ENCODE results near the gene PNKP. TPM values are rescaled to one million over a fixed set of nuclear protein-coding genes. Genes with fewer than 3 reads are reported as not detected.

The PNKP gene
- total RNA-seq, 1 donor from 2014 or later, result 144 TPM

DNA sequence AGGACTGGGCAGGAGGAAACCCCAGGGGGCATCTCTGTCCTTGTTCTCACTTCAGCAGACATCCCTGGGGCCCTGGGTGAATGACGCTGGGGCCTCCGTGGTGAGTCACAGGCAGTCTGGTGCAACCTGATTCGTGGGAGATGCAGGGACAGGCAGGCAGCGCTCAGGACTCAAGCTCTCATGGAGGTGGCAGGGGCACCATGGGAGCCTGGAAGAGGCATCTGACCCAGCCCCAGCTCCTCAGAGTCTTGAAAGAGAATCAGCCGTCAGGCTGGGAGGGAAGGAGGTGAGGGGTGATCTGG, 30.4 kb downstream of the PNKP start:
- Mint-ChIP-seq H3K4me1 (ENCODE audit: low read depth) (no peaks in the 10 kb centered on the region), H3K36me3 (ENCODE audit: insufficient read depth) (peaks cover 44% of the 10 kb centered on the region), H3K9me3 (ENCODE audit: low read depth) (no peaks in the 10 kb centered on the region), H3K27me3 (no peaks in the 10 kb centered on the region), H3K4me3 (ENCODE audit: low read depth) (no peak overlapping the region), H3K27ac (no peak overlapping the region)
- DNase-seq (ENCODE audit: low spot score, unreplicated experiment), result no peak
- TF ChIP-seq, protein P1, sequence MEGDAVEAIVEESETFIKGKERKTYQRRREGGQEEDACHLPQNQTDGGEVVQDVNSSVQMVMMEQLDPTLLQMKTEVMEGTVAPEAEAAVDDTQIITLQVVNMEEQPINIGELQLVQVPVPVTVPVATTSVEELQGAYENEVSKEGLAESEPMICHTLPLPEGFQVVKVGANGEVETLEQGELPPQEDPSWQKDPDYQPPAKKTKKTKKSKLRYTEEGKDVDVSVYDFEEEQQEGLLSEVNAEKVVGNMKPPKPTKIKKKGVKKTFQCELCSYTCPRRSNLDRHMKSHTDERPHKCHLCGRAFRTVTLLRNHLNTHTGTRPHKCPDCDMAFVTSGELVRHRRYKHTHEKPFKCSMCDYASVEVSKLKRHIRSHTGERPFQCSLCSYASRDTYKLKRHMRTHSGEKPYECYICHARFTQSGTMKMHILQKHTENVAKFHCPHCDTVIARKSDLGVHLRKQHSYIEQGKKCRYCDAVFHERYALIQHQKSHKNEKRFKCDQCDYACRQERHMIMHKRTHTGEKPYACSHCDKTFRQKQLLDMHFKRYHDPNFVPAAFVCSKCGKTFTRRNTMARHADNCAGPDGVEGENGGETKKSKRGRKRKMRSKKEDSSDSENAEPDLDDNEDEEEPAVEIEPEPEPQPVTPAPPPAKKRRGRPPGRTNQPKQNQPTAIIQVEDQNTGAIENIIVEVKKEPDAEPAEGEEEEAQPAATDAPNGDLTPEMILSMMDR (IDR thresholded peaks at IDR 0.05; ENCODE audit: unreplicated experiment), result no peak

DNA sequence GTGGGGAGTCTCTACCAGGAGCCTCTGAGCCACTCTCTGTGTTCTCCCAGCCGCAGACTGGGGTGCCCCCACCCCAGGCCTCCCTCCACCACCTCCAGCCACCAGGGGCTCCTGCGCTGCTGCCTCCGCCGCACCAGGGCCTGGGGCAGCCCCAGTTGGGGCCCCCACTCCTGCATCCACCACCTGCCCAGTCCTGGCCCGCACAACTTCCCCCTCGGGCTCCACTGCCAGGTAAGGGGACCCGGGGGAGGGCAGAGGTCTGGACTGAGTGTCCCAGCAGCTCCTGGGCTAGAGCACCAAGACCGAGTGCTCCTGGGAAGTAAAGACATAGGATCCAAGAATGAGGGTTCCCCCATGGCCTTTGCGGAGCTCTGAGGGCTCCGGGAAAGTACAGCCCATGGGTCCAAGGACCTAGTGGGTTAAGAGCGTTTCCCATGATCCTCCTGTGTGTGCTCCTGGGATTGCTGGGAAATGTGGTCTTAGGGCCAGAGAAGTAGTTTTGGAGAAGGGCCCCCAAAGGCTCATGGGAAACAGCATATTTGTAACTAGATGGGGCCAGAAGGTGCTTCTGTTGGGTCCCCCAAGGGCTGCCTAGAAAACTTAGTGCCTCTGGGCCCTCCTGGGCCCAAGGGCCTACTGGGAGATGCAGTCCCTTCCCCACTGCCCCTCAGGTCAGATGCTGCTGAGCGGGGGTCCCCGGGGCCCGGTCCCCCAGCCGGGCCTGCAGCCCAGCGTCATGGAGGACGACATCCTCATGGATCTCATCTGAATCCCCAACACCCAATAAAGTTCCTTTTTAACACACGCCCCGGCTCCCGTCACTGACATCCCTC, 31.0 kb downstream of the PNKP start:
- Mint-ChIP-seq H3K9me3 (ENCODE audit: low read depth) (no peaks in the 10 kb centered on the region), H3K27ac (no peak overlapping the region), H3K36me3 (ENCODE audit: insufficient read depth) (peaks cover 44% of the 10 kb centered on the region), H3K27me3 (no peaks in the 10 kb centered on the region), H3K4me3 (ENCODE audit: low read depth) (no peak overlapping the region), H3K4me1 (ENCODE audit: low read depth) (no peaks in the 10 kb centered on the region)
- no peak for DNase-seq (ENCODE audit: low spot score, unreplicated experiment)
- TF ChIP-seq, protein P1 (IDR thresholded peaks at IDR 0.05; ENCODE audit: unreplicated experiment), result no peak

DNA sequence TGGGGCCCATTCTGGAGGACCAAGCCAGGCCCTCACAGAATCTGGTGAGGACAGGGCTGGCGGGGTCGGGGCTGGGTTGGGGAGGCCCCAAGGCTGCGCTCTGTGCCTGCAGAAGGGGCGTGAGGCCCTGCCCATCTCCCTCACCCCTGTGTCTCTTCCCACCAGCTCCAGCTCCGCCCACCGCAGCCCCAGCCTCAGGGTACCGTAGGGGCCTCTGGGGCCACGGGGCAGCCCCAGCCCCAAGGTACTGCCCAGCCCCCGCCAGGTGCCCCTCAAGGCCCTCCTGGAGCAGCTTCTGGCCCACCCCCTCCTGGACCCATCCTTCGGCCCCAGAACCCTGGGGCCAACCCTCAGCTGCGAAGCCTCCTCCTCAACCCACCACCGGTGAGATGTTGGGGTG, 31.8 kb downstream of the PNKP start:
- H3K4me1 Mint-ChIP-seq (ENCODE audit: low read depth), result no peaks in the 10 kb centered on the region
- no peak overlapping the region for H3K27ac Mint-ChIP-seq
- peaks cover 42% of the 10 kb centered on the region for H3K36me3 Mint-ChIP-seq (ENCODE audit: insufficient read depth)
- TF ChIP-seq, protein P1 (IDR thresholded peaks at IDR 0.05; ENCODE audit: unreplicated experiment), result no peak
- no peak for DNase-seq (ENCODE audit: low spot score, unreplicated experiment)
- no peaks in the 10 kb centered on the region for H3K9me3 Mint-ChIP-seq (ENCODE audit: low read depth)
- H3K27me3 Mint-ChIP-seq, result no peaks in the 10 kb centered on the region
- H3K4me3 Mint-ChIP-seq (ENCODE audit: low read depth), result no peak overlapping the region

- H3K27me3 Mint-ChIP-seq, result no peaks in the 10 kb centered on the region
- H3K9me3 Mint-ChIP-seq (ENCODE audit: low read depth), result no peaks in the 10 kb centered on the region
- H3K27ac Mint-ChIP-seq, result no peak overlapping the region
- peaks cover 23% of the 10 kb centered on the region for H3K36me3 Mint-ChIP-seq (ENCODE audit: insufficient read depth)
- no peak overlapping the region for H3K4me3 Mint-ChIP-seq (ENCODE audit: low read depth)
- TF ChIP-seq, protein P1 (IDR thresholded peaks at IDR 0.05; ENCODE audit: unreplicated experiment), result no peak
- DNase-seq (ENCODE audit: low spot score, unreplicated experiment), result no peak
- H3K4me1 Mint-ChIP-seq (ENCODE audit: low read depth), result no peaks in the 10 kb centered on the region
Observed at GRCh38 chr19:49833599-49833998, 33.8 kb downstream of the PNKP start.

- DNase-seq (ENCODE audit: low spot score, unreplicated experiment), result no peak
- peaks cover 17% of the 10 kb centered on the region for H3K36me3 Mint-ChIP-seq (ENCODE audit: insufficient read depth)
- no peaks in the 10 kb centered on the region for H3K27me3 Mint-ChIP-seq
- H3K4me3 Mint-ChIP-seq (ENCODE audit: low read depth), result no peak overlapping the region
- H3K4me1 Mint-ChIP-seq (ENCODE audit: low read depth), result no peaks in the 10 kb centered on the region
- TF ChIP-seq, protein P1 (IDR thresholded peaks at IDR 0.05; ENCODE audit: unreplicated experiment), result no peak
- no peaks in the 10 kb centered on the region for H3K9me3 Mint-ChIP-seq (ENCODE audit: low read depth)
- H3K27ac Mint-ChIP-seq, result no peak overlapping the region
Observed at GRCh38 chr19:49832556-49832955, 34.8 kb downstream of the PNKP start.

Data from progenitor cell of endocrine pancreas (in vitro differentiated cells).